GM12878 (cell line): ENCODE data around the gene MYRF.

Source experiments
- USF2 ChIP-seq: IDR thresholded peaks from 2 replicates; pipeline ENCODE4 v1.6.1; 2011; ENCODE audit warnings: low read depth, low read length, improper control_type of control experiment, borderline replicate concordance
- ZBTB33 ChIP-seq: fragments of 450-650 bp; IDR thresholded peaks from 2 replicates; pipeline ENCODE4 v1.6.1; 2017; ENCODE audit warnings: mild to moderate bottlenecking

- TF ChIP-seq USF2 (no peak), ZBTB33 (no peak)
Observed at GRCh38 chr11:61799665-61800284, 47.3 kb downstream of the MYRF start.
